HEK293T (cell line): Measurements from ENCODE around the gene GCNT1.

ENCODE experiments used
- ARNT ChIP-seq: fragments of 450-650 bp; IDR thresholded peaks from 2 replicates; pipeline ENCODE4 v1.6.1; 2017; ENCODE audit warnings: mild to moderate bottlenecking
- BHLHE40 ChIP-seq: fragments of 450-650 bp; IDR thresholded peaks from 2 replicates; pipeline ENCODE4 v1.6.1; 2016; ENCODE audit warnings: mild to moderate bottlenecking, moderate library complexity, borderline replicate concordance
- FOXA1 ChIP-seq: fragments of 450-650 bp; IDR thresholded peaks from 2 replicates; pipeline ENCODE4 v1.6.1; 2016; ENCODE audit warnings: mild to moderate bottlenecking
- FOXM1 ChIP-seq: fragments of 450-650 bp; IDR thresholded peaks from 2 replicates; pipeline ENCODE4 v1.6.1; 2017; ENCODE audit warnings: mild to moderate bottlenecking, borderline replicate concordance
- LEF1 ChIP-seq: fragments of 450-650 bp; IDR thresholded peaks from 2 replicates; pipeline ENCODE4 v1.6.1; 2017; ENCODE audit warnings: mild to moderate bottlenecking, borderline replicate concordance
- NFRKB ChIP-seq: fragments of 450-650 bp; IDR thresholded peaks from 2 replicates; pipeline ENCODE4 v1.6.1; 2016; ENCODE audit warnings: mild to moderate bottlenecking, moderate library complexity
- SP1 ChIP-seq: fragments of 450-650 bp; IDR thresholded peaks from 2 replicates; pipeline ENCODE4 v1.6.1; 2017
- SUZ12 ChIP-seq: fragments of 450-650 bp; IDR thresholded peaks from 2 replicates; pipeline ENCODE4 v1.6.1; 2016; ENCODE audit warnings: mild to moderate bottlenecking
- TARDBP ChIP-seq: fragments of 450-650 bp; IDR thresholded peaks from 2 replicates; pipeline ENCODE4 v1.6.1; 2016
- TF ChIP-seq, protein P1 (sequence below): fragments of 450-650 bp; IDR thresholded peaks from 2 replicates; pipeline ENCODE4 v1.6.1; 2016

DNA sequence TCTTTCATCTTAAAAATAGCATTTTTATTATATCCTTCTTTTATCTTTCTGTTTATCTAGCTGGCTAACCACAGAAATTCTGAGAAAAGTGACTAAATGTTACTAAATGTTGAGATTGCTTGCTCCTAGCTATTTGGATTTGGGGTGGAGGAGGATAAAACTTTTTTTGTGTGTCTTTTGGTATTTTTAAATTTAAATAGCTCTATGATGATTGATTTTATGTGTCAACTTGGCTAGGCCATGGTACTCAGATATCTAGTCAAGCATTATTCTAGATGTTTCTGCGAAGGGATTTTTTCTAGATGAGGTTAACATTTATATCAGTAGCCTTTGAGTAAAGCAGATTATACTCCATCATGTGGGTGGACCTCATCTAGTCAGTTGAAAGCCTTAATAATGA, 75.0 kb downstream of the GCNT1 start:
- TF ChIP-seq SP1 (no peak), FOXM1 (no peak), FOXA1 (no peak), TARDBP (no peak), BHLHE40 (no peak), LEF1 (no peak), ARNT (no peak), NFRKB (no peak), SUZ12 (no peak)
- TF ChIP-seq, protein P1, sequence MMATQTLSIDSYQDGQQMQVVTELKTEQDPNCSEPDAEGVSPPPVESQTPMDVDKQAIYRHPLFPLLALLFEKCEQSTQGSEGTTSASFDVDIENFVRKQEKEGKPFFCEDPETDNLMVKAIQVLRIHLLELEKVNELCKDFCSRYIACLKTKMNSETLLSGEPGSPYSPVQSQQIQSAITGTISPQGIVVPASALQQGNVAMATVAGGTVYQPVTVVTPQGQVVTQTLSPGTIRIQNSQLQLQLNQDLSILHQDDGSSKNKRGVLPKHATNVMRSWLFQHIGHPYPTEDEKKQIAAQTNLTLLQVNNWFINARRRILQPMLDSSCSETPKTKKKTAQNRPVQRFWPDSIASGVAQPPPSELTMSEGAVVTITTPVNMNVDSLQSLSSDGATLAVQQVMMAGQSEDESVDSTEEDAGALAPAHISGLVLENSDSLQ: no peak
